ENCODE measurements around the gene NNT.

DNA sequence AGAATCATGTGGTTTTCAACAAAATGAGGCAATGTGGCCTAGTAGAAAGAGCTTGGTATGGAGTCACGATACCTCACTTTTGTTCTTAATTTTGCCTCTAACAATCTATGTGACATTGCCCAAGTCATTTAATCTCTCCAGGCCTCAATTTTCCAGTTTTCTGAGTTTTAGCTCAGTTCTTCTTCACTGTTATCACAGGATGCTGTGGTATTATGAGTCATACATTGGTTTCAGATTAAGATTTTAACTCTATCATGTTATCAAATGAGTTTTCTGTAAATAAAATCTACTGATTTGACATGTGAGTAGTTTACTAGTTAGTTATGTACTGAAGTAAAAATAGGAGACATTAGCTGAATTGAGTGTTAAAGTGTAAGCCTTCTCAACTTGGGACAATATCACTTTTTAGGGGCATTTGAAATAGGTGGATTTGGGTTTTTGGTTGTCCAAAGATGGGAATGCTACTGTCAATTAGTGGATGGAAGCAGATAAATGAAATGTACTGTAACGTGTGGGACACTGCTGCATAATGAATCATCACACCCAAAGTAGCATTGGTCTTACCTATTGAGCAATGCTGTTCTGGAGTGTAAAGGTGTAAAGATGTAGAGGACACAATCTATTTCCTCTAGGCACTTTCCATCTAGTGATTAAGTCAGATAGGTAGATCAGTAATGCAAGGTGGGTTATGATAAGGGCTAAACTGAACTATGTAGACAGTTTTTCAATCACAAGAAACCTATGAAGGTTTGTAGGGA lies 73.3 kb downstream of the NNT start:
- TF ChIP-seq, protein P1, sequence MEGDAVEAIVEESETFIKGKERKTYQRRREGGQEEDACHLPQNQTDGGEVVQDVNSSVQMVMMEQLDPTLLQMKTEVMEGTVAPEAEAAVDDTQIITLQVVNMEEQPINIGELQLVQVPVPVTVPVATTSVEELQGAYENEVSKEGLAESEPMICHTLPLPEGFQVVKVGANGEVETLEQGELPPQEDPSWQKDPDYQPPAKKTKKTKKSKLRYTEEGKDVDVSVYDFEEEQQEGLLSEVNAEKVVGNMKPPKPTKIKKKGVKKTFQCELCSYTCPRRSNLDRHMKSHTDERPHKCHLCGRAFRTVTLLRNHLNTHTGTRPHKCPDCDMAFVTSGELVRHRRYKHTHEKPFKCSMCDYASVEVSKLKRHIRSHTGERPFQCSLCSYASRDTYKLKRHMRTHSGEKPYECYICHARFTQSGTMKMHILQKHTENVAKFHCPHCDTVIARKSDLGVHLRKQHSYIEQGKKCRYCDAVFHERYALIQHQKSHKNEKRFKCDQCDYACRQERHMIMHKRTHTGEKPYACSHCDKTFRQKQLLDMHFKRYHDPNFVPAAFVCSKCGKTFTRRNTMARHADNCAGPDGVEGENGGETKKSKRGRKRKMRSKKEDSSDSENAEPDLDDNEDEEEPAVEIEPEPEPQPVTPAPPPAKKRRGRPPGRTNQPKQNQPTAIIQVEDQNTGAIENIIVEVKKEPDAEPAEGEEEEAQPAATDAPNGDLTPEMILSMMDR (IDR thresholded peaks at IDR 0.05) = no peak
- TF ChIP-seq POLR2AphosphoS5 (IDR thresholded peaks at IDR 0.05) (no peak), EP300 (IDR thresholded peaks at IDR 0.05) (no peak), POLR2A (IDR thresholded peaks at IDR 0.05) (no peak)
